GM12878 (cell line): ENCODE measurements around the gene BBX. TPM values are rescaled to one million over a fixed set of nuclear protein-coding genes. Genes with fewer than 3 reads are reported as not detected.

Source experiments
- BCLAF1 ChIP-seq: fragments of 450-650 bp; IDR thresholded peaks from 2 replicates; pipeline ENCODE4 v1.6.1; 2017; ENCODE audit warnings: antibody characterized with exemption, mild to moderate bottlenecking, moderate library complexity
- CHD4 ChIP-seq: fragments of 200-600 bp; sonication (generic); IDR thresholded peaks from 2 replicates; pipeline ENCODE4 v1.6.1; 2016; ENCODE audit warnings: mild to moderate bottlenecking
- SPI1 ChIP-seq: IDR thresholded peaks from 2 replicates; pipeline ENCODE4 v1.6.1; 2011; ENCODE audit warnings: low read depth, mild to moderate bottlenecking, low read length, moderate library complexity, borderline replicate concordance; ENCODE audit not compliant: insufficient read depth
- YBX1 ChIP-seq: fragments of 450-650 bp; IDR thresholded peaks from 2 replicates; pipeline ENCODE4 v1.6.1; 2016; ENCODE audit warnings: antibody characterized with exemption
- ZBTB40 ChIP-seq: fragments of 450-650 bp; IDR thresholded peaks from 2 replicates; pipeline ENCODE4 v1.6.1; 2016; ENCODE audit warnings: mild to moderate bottlenecking, moderate library complexity, borderline replicate concordance
- ZNF217 ChIP-seq: fragments of 450-650 bp; IDR thresholded peaks from 2 replicates; pipeline ENCODE4 v1.6.1; 2017; ENCODE audit warnings: antibody characterized with exemption, mild to moderate bottlenecking
- polyA plus RNA-seq, 11 experiments: library from polyadenylated mRNA; depleted of rRNA in 4 of 11; unstranded in 6 of 11; stranded (reverse) in 5 of 11; fragments of >200 nt; fragmentation: Nextera tagmentation in 4 of 11; fragmentation: Illumina TruSeq in 1 of 11; extraction: Ambion mirVana in 4 of 11; extraction: Trizol in 1 of 11; gene quantifications; 1 replicate in 1 of 11; 2 replicates in 10 of 11; pipeline versions ENCODE4 v1.2.1 to v1.2.3, GENCODE V29; 2011 to 2016; ENCODE audit warnings: inconsistent platforms in 2 of 11, missing spikeins in 2 of 11, low read depth in 1 of 11
- total RNA-seq, 4 experiments: library from RNA; depleted of rRNA in 3 of 4; stranded (reverse); fragments of >200 nt in 3 of 4; fragmentation: Illumina TruSeq in 1 of 4; extraction: Trizol in 1 of 4; gene quantifications; 2 replicates each; pipeline versions ENCODE4 v1.2.1 to v1.2.3, GENCODE V29; 2013 to 2021

The BBX gene
- total and polyA plus RNA-seq, 10 of the 15 experiments (the other 5 are each of a cell fraction or from before 2014, with no cell fraction given) = 13.3 to 38.5 (median 32.0) TPM

- no peak for TF ChIP-seq CHD4
- TF ChIP-seq BCLAF1 = no peak
- TF ChIP-seq YBX1 = no peak
- no peak for TF ChIP-seq ZNF217
- TF ChIP-seq SPI1 = no peak
- no peak for TF ChIP-seq ZBTB40
- TF ChIP-seq, all 136 proteins: peak for 0
Observed at GRCh38 chr3:107765524-107765923, 242.8 kb downstream of the BBX start (continued).
